OCI-LY7 (cell line): ENCODE results near the gene ID2.

Experiments
- EZH2phosphoT487 ChIP-seq: fragments of 200-600 bp; sonication (generic); IDR thresholded peaks from 2 replicates; pipeline ENCODE4 v1.6.1; 2018; ENCODE audit warnings: low read depth, borderline replicate concordance, mild to moderate bottlenecking, mixed run types, antibody characterized with exemption, low read length, moderate library complexity, mixed read lengths
- TF ChIP-seq, protein P1 (sequence below): fragments of 200-600 bp; sonication (generic); conservative IDR thresholded peaks from 2 replicates; pipeline ENCODE4 v1.5.1; 2014; ENCODE audit warnings: mild to moderate bottlenecking, antibody characterized with exemption, low read length, moderate library complexity, mixed read lengths

DNA sequence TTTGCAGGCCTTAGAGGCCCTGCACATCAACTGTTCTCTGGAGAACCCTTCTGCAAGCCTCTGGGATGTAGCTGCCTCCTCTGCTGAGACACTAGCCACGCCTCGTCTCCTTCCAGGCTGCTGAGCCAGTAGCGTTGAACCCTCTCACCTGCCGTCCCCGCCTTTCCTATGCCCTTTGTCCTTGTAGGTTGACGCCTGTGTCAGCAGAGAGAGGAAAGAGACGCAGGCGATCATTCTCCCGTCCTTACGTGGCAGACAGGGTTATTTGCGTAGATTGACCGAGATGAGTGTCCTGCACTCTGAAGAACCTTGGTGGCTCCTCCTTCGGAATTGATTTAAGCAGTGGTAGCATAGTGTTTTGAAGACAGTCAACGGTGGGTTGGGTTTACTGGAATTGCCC is 27.8 kb downstream of the ID2 start:
- TF ChIP-seq, protein P1, sequence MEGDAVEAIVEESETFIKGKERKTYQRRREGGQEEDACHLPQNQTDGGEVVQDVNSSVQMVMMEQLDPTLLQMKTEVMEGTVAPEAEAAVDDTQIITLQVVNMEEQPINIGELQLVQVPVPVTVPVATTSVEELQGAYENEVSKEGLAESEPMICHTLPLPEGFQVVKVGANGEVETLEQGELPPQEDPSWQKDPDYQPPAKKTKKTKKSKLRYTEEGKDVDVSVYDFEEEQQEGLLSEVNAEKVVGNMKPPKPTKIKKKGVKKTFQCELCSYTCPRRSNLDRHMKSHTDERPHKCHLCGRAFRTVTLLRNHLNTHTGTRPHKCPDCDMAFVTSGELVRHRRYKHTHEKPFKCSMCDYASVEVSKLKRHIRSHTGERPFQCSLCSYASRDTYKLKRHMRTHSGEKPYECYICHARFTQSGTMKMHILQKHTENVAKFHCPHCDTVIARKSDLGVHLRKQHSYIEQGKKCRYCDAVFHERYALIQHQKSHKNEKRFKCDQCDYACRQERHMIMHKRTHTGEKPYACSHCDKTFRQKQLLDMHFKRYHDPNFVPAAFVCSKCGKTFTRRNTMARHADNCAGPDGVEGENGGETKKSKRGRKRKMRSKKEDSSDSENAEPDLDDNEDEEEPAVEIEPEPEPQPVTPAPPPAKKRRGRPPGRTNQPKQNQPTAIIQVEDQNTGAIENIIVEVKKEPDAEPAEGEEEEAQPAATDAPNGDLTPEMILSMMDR, result no peak
- TF ChIP-seq EZH2phosphoT487, result no peak
